ENCODE data around the gene SERINC5. TPM values are rescaled to one million over a fixed set of nuclear protein-coding genes. Genes with fewer than 3 reads are reported as not detected.

SERINC5 gene
- total and polyA plus RNA-seq, 12 donors = 14.4 to 258 (median 88.0) TPM

DNA sequence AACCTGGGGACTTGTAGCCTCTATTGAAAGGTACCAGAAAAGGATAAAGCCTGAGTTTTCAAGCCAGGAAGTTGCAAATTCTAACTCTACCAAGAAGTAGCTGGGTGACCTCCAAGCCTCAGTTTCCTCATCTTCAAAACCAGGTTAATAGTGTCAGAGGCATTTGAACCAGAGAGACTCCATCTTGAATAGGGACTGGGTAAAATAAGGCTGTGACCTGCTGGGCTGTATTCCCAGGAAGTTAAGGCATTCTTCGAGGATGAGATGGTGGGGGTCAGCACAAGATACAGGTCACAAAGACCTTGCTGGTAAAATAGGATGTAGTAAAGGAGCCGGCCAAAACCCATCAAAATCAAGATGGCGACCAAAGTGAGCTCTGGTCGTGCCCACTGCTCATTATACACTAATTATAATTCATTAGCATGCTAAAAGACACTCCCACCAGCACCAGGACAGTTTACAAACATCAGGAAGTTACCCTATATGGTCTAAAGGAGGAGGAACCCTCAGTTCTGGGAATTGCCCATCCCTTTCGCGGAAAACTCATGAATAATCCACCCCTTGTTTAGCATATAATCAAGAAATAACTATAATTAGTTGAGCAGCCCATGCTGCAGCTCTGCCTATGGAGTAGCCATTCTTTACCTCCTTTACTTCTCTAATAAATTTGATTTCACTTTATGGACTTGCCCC lies 3.8 kb upstream of the SERINC5 start:
- Histone ChIP-seq H3K4me1 (replicated peaks in 1 of 2) (peaks cover 15 to 16% of the 10 kb centered on the region in 2 donors), H3K36me3 (replicated peaks in 1 of 2) (no peaks in the 10 kb centered on the region), H3K4me3 (no peak overlapping the region), H3K9me3 (replicated peaks in 1 of 3) (no peaks in the 10 kb centered on the region), H3K27me3 (no peaks in the 10 kb centered on the region), H3K27ac (no peak overlapping the region)
- DNase-seq = no peak
- WGBS, 4 donors = 94 to 99% (median 97%) methylated on average over 6 of the region's 6 CpGs
- TF ChIP-seq, protein P1, sequence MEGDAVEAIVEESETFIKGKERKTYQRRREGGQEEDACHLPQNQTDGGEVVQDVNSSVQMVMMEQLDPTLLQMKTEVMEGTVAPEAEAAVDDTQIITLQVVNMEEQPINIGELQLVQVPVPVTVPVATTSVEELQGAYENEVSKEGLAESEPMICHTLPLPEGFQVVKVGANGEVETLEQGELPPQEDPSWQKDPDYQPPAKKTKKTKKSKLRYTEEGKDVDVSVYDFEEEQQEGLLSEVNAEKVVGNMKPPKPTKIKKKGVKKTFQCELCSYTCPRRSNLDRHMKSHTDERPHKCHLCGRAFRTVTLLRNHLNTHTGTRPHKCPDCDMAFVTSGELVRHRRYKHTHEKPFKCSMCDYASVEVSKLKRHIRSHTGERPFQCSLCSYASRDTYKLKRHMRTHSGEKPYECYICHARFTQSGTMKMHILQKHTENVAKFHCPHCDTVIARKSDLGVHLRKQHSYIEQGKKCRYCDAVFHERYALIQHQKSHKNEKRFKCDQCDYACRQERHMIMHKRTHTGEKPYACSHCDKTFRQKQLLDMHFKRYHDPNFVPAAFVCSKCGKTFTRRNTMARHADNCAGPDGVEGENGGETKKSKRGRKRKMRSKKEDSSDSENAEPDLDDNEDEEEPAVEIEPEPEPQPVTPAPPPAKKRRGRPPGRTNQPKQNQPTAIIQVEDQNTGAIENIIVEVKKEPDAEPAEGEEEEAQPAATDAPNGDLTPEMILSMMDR (IDR thresholded peaks at IDR 0.05) = no peak
- TF ChIP-seq POLR2A (IDR thresholded peaks at IDR 0.05) = no peak
- intact Hi-C loops (cut with DNase I) = loop anchor here (10.0 kb wide), 2 partner anchors 85 to 125 kb away; no protein-coding TSS in a partner anchor

DNA sequence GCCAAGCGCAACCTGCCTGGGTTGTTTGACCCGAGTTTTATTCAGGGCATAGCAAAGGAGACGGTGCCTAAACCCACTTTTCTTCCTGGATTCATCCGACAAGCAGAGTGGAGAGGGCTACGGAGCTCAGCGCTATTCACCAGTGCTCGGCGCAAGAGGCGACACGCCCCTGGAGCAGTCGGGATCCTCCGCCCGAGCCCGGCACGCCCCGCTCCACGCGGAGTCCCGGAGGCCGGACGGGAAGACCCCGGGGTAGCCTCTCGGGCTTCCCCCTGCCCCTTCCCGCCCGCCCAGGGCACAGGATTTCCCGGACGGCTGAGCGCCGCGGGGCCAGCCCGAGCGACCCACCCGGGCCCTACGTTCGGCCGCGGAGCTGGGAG lies 427 bp downstream of the SERINC5 start:
- H3K4me1 ChIP-seq (replicated peaks in 1 of 2) = peaks cover 32 to 57% of the 10 kb centered on the region in 2 donors

GRCh38 chr5:80254767-80255430 lies 949 bp downstream of the SERINC5 start:
- H3K36me3 ChIP-seq (replicated peaks in 1 of 2) = no peaks in the 10 kb centered on the region
- intact Hi-C loops (cut with DNase I) = loop anchor here (10.0 kb wide), 2 partner anchors 80 to 120 kb away; no protein-coding TSS in a partner anchor
- peaks cover 32 to 62% of the 10 kb centered on the region in 2 donors for H3K4me1 ChIP-seq (replicated peaks in 1 of 2)
- H3K9me3 ChIP-seq (replicated peaks in 1 of 3) = no peaks in the 10 kb centered on the region
- peak overlapping the region; percentile 36 to 79 (median 62) for H3K4me3 ChIP-seq
- WGBS, 4 donors = 0 to 1% (median 1%) methylated on average over 18 to 23 of the region's 23 CpGs
- peak overlapping the region; percentile 40 to 99 (median 96) for H3K27ac ChIP-seq
- TF ChIP-seq, protein P1 (IDR thresholded peaks at IDR 0.05) = no peak
- TF ChIP-seq POLR2A (IDR thresholded peaks at IDR 0.05) = no peak
- no peaks in the 10 kb centered on the region for H3K27me3 ChIP-seq
- peak in 3 of 7 donors; percentile 31 to 57 (median 33) for DNase-seq

More for the DNA sequence above, 427 bp downstream of the SERINC5 start:
- Histone ChIP-seq H3K27me3 (no peaks in the 10 kb centered on the region), H3K4me3 (peak overlapping the region; percentile 36 to 79 (median 62)), H3K9me3 (replicated peaks in 1 of 3) (no peaks in the 10 kb centered on the region), H3K36me3 (replicated peaks in 1 of 2) (no peaks in the 10 kb centered on the region), H3K27ac (peak overlapping the region; percentile 40 to 99 (median 96))
- 0 to 1% (median 0%) methylated on average over 2 to 37 of the region's 37 CpGs; no CpG with 5 or more reads in 1 of the 4 donors for WGBS, 4 donors
- intact Hi-C loops (cut with DNase I) = loop anchor here (10.0 kb wide), 2 partner anchors 81 to 121 kb away; no protein-coding TSS in a partner anchor
- TF ChIP-seq, protein P1 (IDR thresholded peaks at IDR 0.05) = no peak
- no peak for TF ChIP-seq POLR2A (IDR thresholded peaks at IDR 0.05)
- peak; percentile 56 to 77 (median 72) for DNase-seq

DNA sequence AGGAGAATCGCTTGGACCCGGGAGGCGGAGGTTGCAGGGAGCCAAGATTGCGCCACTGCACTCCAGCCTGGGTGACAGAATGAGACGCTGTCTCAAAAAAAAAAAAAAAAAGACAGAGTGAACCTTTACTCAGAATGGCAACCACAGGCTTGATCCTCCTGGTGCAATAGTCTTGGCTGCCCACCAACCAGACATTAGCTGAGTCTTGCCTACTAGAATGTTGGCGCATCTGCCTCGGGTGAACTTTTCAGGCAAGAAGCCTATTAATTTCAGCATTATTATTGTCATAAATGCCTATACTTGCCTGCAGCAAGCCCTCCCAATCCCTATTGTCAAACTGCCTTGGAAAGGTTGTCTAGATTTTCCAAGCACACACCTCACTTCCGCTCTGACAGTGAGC lies 4.2 kb downstream of the SERINC5 start:
- Histone ChIP-seq H3K36me3 (replicated peaks in 1 of 2) (no peaks in the 10 kb centered on the region), H3K4me3 (no peak overlapping the region), H3K4me1 (replicated peaks in 1 of 2) (peaks cover 29 to 82% of the 10 kb centered on the region in 2 donors), H3K27ac (peak overlapping the region in 3 of 5 donors; percentile 11 to 53 (median 45)), H3K9me3 (replicated peaks in 1 of 3) (no peaks in the 10 kb centered on the region), H3K27me3 (no peaks in the 10 kb centered on the region)
- intact Hi-C loops (cut with DNase I) = loop anchor here (10.0 kb wide), 2 partner anchors 77 to 117 kb away; no protein-coding TSS in a partner anchor
- WGBS, 4 donors = 48 to 71% (median 62%) methylated on average over 6 to 8 of the region's 8 CpGs
- peak in 6 of 7 donors; percentile 71 to 86 (median 82) for DNase-seq
- no peak for TF ChIP-seq POLR2A (IDR thresholded peaks at IDR 0.05)
- TF ChIP-seq, protein P1 (IDR thresholded peaks at IDR 0.05) = no peak

Data from adrenal gland (tissue), 12 donors.